ENCODE measurements around the gene OR8J1. TPM values are rescaled to one million over a fixed set of nuclear protein-coding genes. Genes with fewer than 3 reads are reported as not detected.

The OR8J1 gene, protein sequence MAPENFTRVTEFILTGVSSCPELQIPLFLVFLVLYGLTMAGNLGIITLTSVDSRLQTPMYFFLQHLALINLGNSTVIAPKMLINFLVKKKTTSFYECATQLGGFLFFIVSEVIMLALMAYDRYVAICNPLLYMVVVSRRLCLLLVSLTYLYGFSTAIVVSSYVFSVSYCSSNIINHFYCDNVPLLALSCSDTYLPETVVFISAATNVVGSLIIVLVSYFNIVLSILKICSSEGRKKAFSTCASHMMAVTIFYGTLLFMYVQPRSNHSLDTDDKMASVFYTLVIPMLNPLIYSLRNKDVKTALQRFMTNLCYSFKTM
- not detected in 2 replicates for total RNA-seq

DNA sequence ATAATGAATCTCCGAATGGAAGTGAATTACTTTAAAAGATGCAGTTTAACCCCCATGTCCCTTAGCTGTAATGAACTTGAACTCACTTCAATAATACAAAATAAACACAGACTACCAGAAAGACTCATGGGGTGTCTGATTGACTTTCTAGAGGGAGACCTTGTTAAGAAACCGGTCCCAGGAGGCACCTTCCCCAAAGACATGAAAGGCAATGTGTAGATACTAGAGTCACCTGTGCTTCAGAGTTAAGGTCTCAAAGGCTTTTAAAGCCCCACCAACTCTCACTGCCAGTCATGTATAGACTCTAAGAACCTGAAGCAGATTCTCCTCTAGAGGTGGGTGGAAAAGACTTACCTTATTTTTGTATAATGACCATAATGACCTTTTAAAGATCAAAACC lies at the start of gene OR8J1:
TSS of gene OR8J1 (plus strand) at position 301 of the 400 bp plus-strand sequence. CDS start 5,956 bp downstream, outside the sequence.

DNA sequence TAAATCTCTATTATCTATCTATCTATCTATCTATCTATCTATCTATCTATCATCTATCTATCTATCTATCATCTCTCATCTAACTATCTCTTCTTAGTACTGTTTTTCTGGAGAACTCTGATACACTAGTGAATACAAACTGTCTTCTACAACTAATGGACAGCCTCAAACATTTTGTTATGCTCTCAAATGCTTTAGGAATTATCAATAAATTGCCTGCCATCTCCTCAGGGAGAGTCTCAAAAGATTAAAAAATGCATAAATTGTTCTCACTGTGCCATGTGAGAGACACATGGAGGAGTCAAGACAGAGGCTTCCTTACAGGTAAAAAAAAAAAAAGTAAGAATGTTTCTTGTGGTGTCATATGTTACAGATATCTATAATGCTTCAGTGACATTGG lies 39.2 kb upstream of the OR8J1 start, which contains the start of gene OR8K3:
TSS of gene OR8K3 (plus strand) at position 301 of the 400 bp plus-strand sequence. CDS start 3,163 bp downstream, outside the sequence.

DNA sequence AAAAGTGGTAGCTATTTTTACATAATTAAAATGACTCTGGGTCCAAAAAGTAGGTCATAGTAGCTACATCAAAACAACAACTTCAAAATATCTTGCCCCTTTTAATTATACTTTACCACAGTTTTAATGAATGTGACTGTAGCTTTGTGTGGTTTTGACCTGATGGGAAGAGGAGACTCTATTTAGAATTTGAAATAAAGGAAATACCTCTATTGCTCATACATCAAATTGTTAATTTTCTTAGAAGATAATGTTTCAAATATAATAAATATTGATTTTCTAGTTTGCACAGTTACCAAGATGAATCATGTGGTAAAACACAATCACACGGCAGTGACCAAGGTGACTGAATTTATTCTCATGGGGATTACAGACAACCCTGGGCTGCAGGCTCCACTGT lies 8.4 kb upstream of the OR8J1 start, which contains the start of gene OR8K1:
TSS of gene OR8K1 (plus strand) at position 301 of the 400 bp plus-strand sequence. CDS start at position 301, 0 bp downstream.

DNA sequence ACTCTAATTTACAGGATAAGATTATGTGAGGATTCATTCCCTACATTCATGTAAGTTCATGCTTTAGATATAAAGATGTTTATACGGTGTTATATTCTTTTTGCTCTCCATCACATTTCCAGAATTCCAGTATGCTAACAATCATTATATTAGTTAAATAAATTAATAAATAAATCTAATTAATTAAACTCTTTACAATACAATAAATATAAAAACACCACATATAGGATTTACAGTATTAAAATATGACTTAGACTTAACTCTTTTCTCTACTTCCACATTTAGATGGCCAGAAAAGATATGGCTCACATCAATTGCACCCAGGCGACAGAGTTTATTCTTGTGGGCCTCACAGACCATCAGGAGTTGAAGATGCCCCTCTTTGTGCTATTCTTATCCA lies 21.2 kb downstream of the OR8J1 start, which contains the start of gene OR8U1:
TSS of gene OR8U1 (plus strand) at position 301 of the 400 bp plus-strand sequence. CDS start at position 301, 0 bp downstream.

Other genes starting within 250 kb of the OR8J1 start
- gene OR8H3, start 231.9 kb upstream of the OR8J1 start, total RNA-seq: not detected in 2 replicates
- not detected in 2 replicates for gene OR8J3, start 214.1 kb upstream of the OR8J1 start, total RNA-seq
- gene OR8K5, start 194.0 kb upstream of the OR8J1 start, total RNA-seq: not detected in 2 replicates
- gene OR5J2, start 177.7 kb upstream of the OR8J1 start, total RNA-seq: not detected in 2 replicates
- gene OR5T2, start 120.0 kb upstream of the OR8J1 start, total RNA-seq: not detected in 2 replicates
- not detected in 2 replicates for gene OR5T3, start 102.0 kb upstream of the OR8J1 start, total RNA-seq
- not detected in 2 replicates for gene OR5T1, start 80.1 kb upstream of the OR8J1 start, total RNA-seq
- gene OR8H1, start 62.0 kb upstream of the OR8J1 start, total RNA-seq: not detected in 2 replicates
- gene OR8K3, start 39.1 kb upstream of the OR8J1 start, total RNA-seq: not detected in 2 replicates
- gene OR8K1, start 8.3 kb upstream of the OR8J1 start, total RNA-seq: not detected in 2 replicates
- gene OR8U1, start 21.3 kb downstream of the OR8J1 start, total RNA-seq: not detected in 2 replicates
- not detected in 2 replicates for gene OR5AL1, start 58.4 kb downstream of the OR8J1 start, total RNA-seq
- not detected in 2 replicates for gene OR5M3, start 119.1 kb downstream of the OR8J1 start, total RNA-seq
- not detected in 2 replicates for gene OR5M8, start 137.1 kb downstream of the OR8J1 start, total RNA-seq
- gene OR5M11, start 189.0 kb downstream of the OR8J1 start, total RNA-seq: not detected in 2 replicates
- gene OR5M10, start 223.4 kb downstream of the OR8J1 start, total RNA-seq: not detected in 2 replicates